Activated CD4-positive, alpha-beta T cell treated with anti-CD3 and anti-CD28 coated beads, Interleukin-2, amount 50 U/mL, for 16 hours (primary cell): ENCODE data around the gene KRTAP5-1.
A peak's percentile ranks its signal among the peaks of the same experiment; 100 is the strongest.

Experiments
- DNase-seq: peaks from one replicate; pipeline ENCODE4 v3.0.0-alpha.2; 2020

KRTAP5-1 gene

GRCh38 chr11:1558775-1559110 is 26.3 kb downstream of the KRTAP5-1 start:
- no peak for DNase-seq

GRCh38 chr11:1557904-1558774 is 26.9 kb downstream of the KRTAP5-1 start:
- no peak for DNase-seq

- no peak for DNase-seq
Measured at GRCh38 chr11:1557051-1557884, 27.8 kb downstream of the KRTAP5-1 start.

GRCh38 chr11:1556278-1556902 is 28.7 kb downstream of the KRTAP5-1 start:
- no peak for DNase-seq

GRCh38 chr11:1555713-1556153 is 29.4 kb downstream of the KRTAP5-1 start:
- no peak for DNase-seq

- DNase-seq = no peak
Measured at GRCh38 chr11:1554981-1555712, 29.9 kb downstream of the KRTAP5-1 start.

- DNase-seq = no peak
Measured at GRCh38 chr11:1553808-1554594, 31.1 kb downstream of the KRTAP5-1 start.

GRCh38 chr11:1549338-1550330 is 35.4 kb downstream of the KRTAP5-1 start:
- DNase-seq = no peak

- no peak for DNase-seq
Measured at GRCh38 chr11:1548221-1549070, 36.6 kb downstream of the KRTAP5-1 start.

GRCh38 chr11:1547467-1548098 is 37.5 kb downstream of the KRTAP5-1 start:
- DNase-seq = no peak

GRCh38 chr11:1546536-1547466 is 38.3 kb downstream of the KRTAP5-1 start:
- peak; percentile 21 for DNase-seq

- no peak for DNase-seq
Measured at GRCh38 chr11:1546077-1546535, 39.0 kb downstream of the KRTAP5-1 start.

GRCh38 chr11:1545432-1545831 is 39.7 kb downstream of the KRTAP5-1 start:
- DNase-seq = no peak

- no peak for DNase-seq
Measured at GRCh38 chr11:1544536-1544935, 40.5 kb downstream of the KRTAP5-1 start.

- no peak for DNase-seq
Measured at GRCh38 chr11:1543606-1544263, 41.3 kb downstream of the KRTAP5-1 start.

- DNase-seq = no peak
Measured at GRCh38 chr11:1542267-1542666, 42.8 kb downstream of the KRTAP5-1 start.

GRCh38 chr11:1541474-1542204 is 43.4 kb downstream of the KRTAP5-1 start:
- DNase-seq = no peak
